NCI-H146 (cell line): ENCODE results near the gene KDELR3.

Experiments used
- DNase-seq: peaks from one replicate; lab custom pipeline; 2025; lab: John Stamatoyannopoulos, UW

Gene KDELR3

GRCh38 chr22:38467904-38468442 lies at the start of gene KDELR3:
TSS of gene KDELR3 (plus strand) at chr22:38468096. CDS start at chr22:38468234, 138 bp downstream.
- peak; percentile 8 for DNase-seq

GRCh38 chr22:38418589-38418988 lies 49.3 kb upstream of the KDELR3 start:
- DNase-seq: no peak

GRCh38 chr22:38419121-38419857 lies 48.6 kb upstream of the KDELR3 start:
- DNase-seq: no peak

- no peak for DNase-seq
Measured at GRCh38 chr22:38419858-38420160, 48.1 kb upstream of the KDELR3 start.

- DNase-seq: no peak
Measured at GRCh38 chr22:38420734-38421133, 47.2 kb upstream of the KDELR3 start.

GRCh38 chr22:38422611-38423511 lies 45.0 kb upstream of the KDELR3 start:
- no peak for DNase-seq

- DNase-seq: peak; percentile 35
Measured at GRCh38 chr22:38423512-38424503, 44.1 kb upstream of the KDELR3 start.

GRCh38 chr22:38424525-38425080 lies 43.3 kb upstream of the KDELR3 start:
- no peak for DNase-seq

- no peak for DNase-seq
Measured at GRCh38 chr22:38426628-38427027, 41.3 kb upstream of the KDELR3 start.

GRCh38 chr22:38427465-38427864 lies 40.4 kb upstream of the KDELR3 start:
- DNase-seq: no peak

- no peak for DNase-seq
Measured at GRCh38 chr22:38427940-38428339, 40.0 kb upstream of the KDELR3 start.

GRCh38 chr22:38428714-38429113 lies 39.2 kb upstream of the KDELR3 start:
- DNase-seq: no peak

- DNase-seq: peak; percentile 23
Measured at GRCh38 chr22:38429499-38430068, 38.3 kb upstream of the KDELR3 start.

GRCh38 chr22:38431266-38432010 lies 36.5 kb upstream of the KDELR3 start:
- DNase-seq: no peak

GRCh38 chr22:38432264-38432663 lies 35.6 kb upstream of the KDELR3 start:
- no peak for DNase-seq

- DNase-seq: no peak
Measured at GRCh38 chr22:38433871-38434270, 34.0 kb upstream of the KDELR3 start.

- no peak for DNase-seq
Measured at GRCh38 chr22:38435010-38435409, 32.9 kb upstream of the KDELR3 start.

GRCh38 chr22:38435965-38436364 lies 31.9 kb upstream of the KDELR3 start:
- DNase-seq: no peak

- no peak for DNase-seq
Measured at GRCh38 chr22:38436629-38437395, 31.1 kb upstream of the KDELR3 start.

- DNase-seq: no peak
Measured at GRCh38 chr22:38437416-38437815, 30.5 kb upstream of the KDELR3 start.
